ENCODE results near the gene USE1. TPM values are rescaled to one million over a fixed set of nuclear protein-coding genes. Genes with fewer than 3 reads are reported as not detected.

Gene USE1
- total RNA-seq, 1 experiment from 2014 or later: 39.8 TPM

- Histone ChIP-seq H3K4me2 (ENCODE audit: low read depth, low read length, poor library complexity, severe bottlenecking) (peak overlapping the region; percentile 75), H3K27ac (ENCODE audit: low read length) (peak overlapping the region; percentile 93), H3K4me1 (ENCODE audit: low read length) (peaks cover 23% of the 10 kb centered on the region), H3K9me2 (replicated peaks; ENCODE audit: insufficient read depth, low read length) (no peaks in the 10 kb centered on the region), H4K20me1 (ENCODE audit: insufficient read depth, low read depth, low read length) (no peaks in the 10 kb centered on the region), H3K4me3 (ENCODE audit: low read length) (peak overlapping the region; percentile 40), H2AFZ (ENCODE audit: low read length) (no peak overlapping the region), H3K9ac (ENCODE audit: low read length) (peak overlapping the region; percentile 59), H3K36me3 (ENCODE audit: insufficient read depth, low read length) (no peaks in the 10 kb centered on the region), H3K9me3 (ENCODE audit: low read length) (no peaks in the 10 kb centered on the region), H3K79me2 (ENCODE audit: low read length) (peaks cover 17% of the 10 kb centered on the region), H3K27me3 (ENCODE audit: low read length) (no peaks in the 10 kb centered on the region)
- DNase-seq: no peak
Observed at GRCh38 chr19:17266026-17266425, 50.9 kb downstream of the USE1 start.

- Histone ChIP-seq H3K4me1 (ENCODE audit: low read length) (peaks cover 21% of the 10 kb centered on the region), H3K9me2 (replicated peaks; ENCODE audit: insufficient read depth, low read length) (no peaks in the 10 kb centered on the region), H3K4me3 (ENCODE audit: low read length) (peak overlapping the region; percentile 40; the same call in 1 of the 2 replicates), H3K9ac (ENCODE audit: low read length) (peak overlapping the region; percentile 59), H3K36me3 (ENCODE audit: insufficient read depth, low read length) (peaks cover 4% of the 10 kb centered on the region; the same call in 1 of the 2 replicates), H3K27ac (ENCODE audit: low read length) (peak overlapping the region; percentile 93), H4K20me1 (ENCODE audit: insufficient read depth, low read depth, low read length) (no peaks in the 10 kb centered on the region), H3K4me2 (ENCODE audit: low read depth, low read length, poor library complexity, severe bottlenecking) (peak overlapping the region; percentile 75), H3K9me3 (ENCODE audit: low read length) (no peaks in the 10 kb centered on the region), H2AFZ (ENCODE audit: low read length) (no peak overlapping the region), H3K79me2 (ENCODE audit: low read length) (peaks cover 17% of the 10 kb centered on the region), H3K27me3 (ENCODE audit: low read length) (no peaks in the 10 kb centered on the region)
- DNase-seq: no peak
Observed at GRCh38 chr19:17266589-17266974, 51.4 kb downstream of the USE1 start.

GRCh38 chr19:17266975-17267788 is 52.0 kb downstream of the USE1 start, which contains the start of gene BABAM1:
BABAM1 (plus strand) TSS chr19:17267443; CDS start chr19:17268807, 1,364 bp downstream.
- peaks cover 17% of the 10 kb centered on the region for H3K79me2 ChIP-seq (ENCODE audit: low read length)
- H3K9me2 ChIP-seq (replicated peaks; ENCODE audit: insufficient read depth, low read length): no peaks in the 10 kb centered on the region
- H3K36me3 ChIP-seq (ENCODE audit: insufficient read depth, low read length): peaks cover 4% of the 10 kb centered on the region; the same call in 1 of the 2 replicates
- peak within 1 kb of the TSS; percentile 33; the same call in 1 of the 2 replicates for H2AFZ ChIP-seq (ENCODE audit: low read length)
- peak; percentile 99 for DNase-seq
- H3K9ac ChIP-seq (ENCODE audit: low read length): peak within 1 kb of the TSS; percentile 82
- H3K4me3 ChIP-seq (ENCODE audit: low read length): peak within 1 kb of the TSS; percentile 93
- peak within 1 kb of the TSS; percentile 93 for H3K27ac ChIP-seq (ENCODE audit: low read length)
- no peaks in the 10 kb centered on the region for H4K20me1 ChIP-seq (ENCODE audit: insufficient read depth, low read depth, low read length)
- peak within 1 kb of the TSS; percentile 75 for H3K4me2 ChIP-seq (ENCODE audit: low read depth, low read length, poor library complexity, severe bottlenecking)
- H3K9me3 ChIP-seq (ENCODE audit: low read length): no peaks in the 10 kb centered on the region
- H3K27me3 ChIP-seq (ENCODE audit: low read length): no peaks in the 10 kb centered on the region
- peaks cover 21% of the 10 kb centered on the region for H3K4me1 ChIP-seq (ENCODE audit: low read length)

GRCh38 chr19:17268754-17269153 is 53.6 kb downstream of the USE1 start:
- Histone ChIP-seq H3K4me3 (ENCODE audit: low read length) (peak overlapping the region; percentile 93), H3K4me1 (ENCODE audit: low read length) (peaks cover 21% of the 10 kb centered on the region), H3K27me3 (ENCODE audit: low read length) (no peaks in the 10 kb centered on the region), H3K79me2 (ENCODE audit: low read length) (peaks cover 17% of the 10 kb centered on the region), H3K4me2 (ENCODE audit: low read depth, low read length, poor library complexity, severe bottlenecking) (peak overlapping the region; percentile 71), H3K27ac (ENCODE audit: low read length) (no peak overlapping the region), H3K9me3 (ENCODE audit: low read length) (no peaks in the 10 kb centered on the region), H3K9me2 (replicated peaks; ENCODE audit: insufficient read depth, low read length) (no peaks in the 10 kb centered on the region), H3K36me3 (ENCODE audit: insufficient read depth, low read length) (peaks cover 4% of the 10 kb centered on the region; the same call in 1 of the 2 replicates), H2AFZ (ENCODE audit: low read length) (no peak overlapping the region), H4K20me1 (ENCODE audit: insufficient read depth, low read depth, low read length) (no peaks in the 10 kb centered on the region), H3K9ac (ENCODE audit: low read length) (peak overlapping the region; percentile 82)
- no peak for DNase-seq

Other genes starting within 250 kb of the USE1 start
- gene CPAMD8, start 188.5 kb upstream of the USE1 start, total RNA-seq (2014; rRNA removed; shearing (Covaris generic); ENCODE audit: low replicate concordance): not detected in 2 replicates
- 17.6 and 20.4 TPM in 2 replicates for gene HAUS8, start 139.9 kb upstream of the USE1 start, total RNA-seq (2014; rRNA removed; shearing (Covaris generic); ENCODE audit: low replicate concordance)
- gene MYO9B, start 139.6 kb upstream of the USE1 start, total RNA-seq (2014; rRNA removed; shearing (Covaris generic); ENCODE audit: low replicate concordance): 80.1 and 114 TPM in 2 replicates
- 6.2 and 13.0 TPM in 2 replicates for gene OCEL1, start 10.9 kb downstream of the USE1 start, total RNA-seq (2014; rRNA removed; shearing (Covaris generic); ENCODE audit: low replicate concordance)
- gene NR2F6, start 30.6 kb downstream of the USE1 start, total RNA-seq (2014; rRNA removed; shearing (Covaris generic); ENCODE audit: low replicate concordance): 8.6 and 20.3 TPM in 2 replicates
- 0.25 TPM in 1 of 2 replicates, not detected in the other for gene USHBP1, start 49.4 kb downstream of the USE1 start, total RNA-seq (2014; rRNA removed; shearing (Covaris generic); ENCODE audit: low replicate concordance)
- gene BABAM1, start 52.1 kb downstream of the USE1 start, total RNA-seq (2014; rRNA removed; shearing (Covaris generic); ENCODE audit: low replicate concordance): 83.9 and 84.7 TPM in 2 replicates
- gene ANKLE1, start 66.5 kb downstream of the USE1 start, total RNA-seq (2014; rRNA removed; shearing (Covaris generic); ENCODE audit: low replicate concordance): 19.6 and 29.4 TPM in 2 replicates
- gene ABHD8, start 88.1 kb downstream of the USE1 start, total RNA-seq (2014; rRNA removed; shearing (Covaris generic); ENCODE audit: low replicate concordance): 0.37 and 2.0 TPM in 2 replicates
- gene MRPL34, start 90.5 kb downstream of the USE1 start, total RNA-seq (2014; rRNA removed; shearing (Covaris generic); ENCODE audit: low replicate concordance): 34.0 and 68.6 TPM in 2 replicates
- 24.4 and 33.0 TPM in 2 replicates for gene DDA1, start 94.2 kb downstream of the USE1 start, total RNA-seq (2014; rRNA removed; shearing (Covaris generic); ENCODE audit: low replicate concordance)
- 0.82 and 2.3 TPM in 2 replicates for gene ANO8, start 119.5 kb downstream of the USE1 start, total RNA-seq (2014; rRNA removed; shearing (Covaris generic); ENCODE audit: low replicate concordance)
- gene GTPBP3, start 122.2 kb downstream of the USE1 start, total RNA-seq (2014; rRNA removed; shearing (Covaris generic); ENCODE audit: low replicate concordance): 29.3 and 88.1 TPM in 2 replicates
- gene PLVAP, start 162.0 kb downstream of the USE1 start, total RNA-seq (2014; rRNA removed; shearing (Covaris generic); ENCODE audit: low replicate concordance): 0.22 and 0.41 TPM in 2 replicates
- 4.1 and 9.3 TPM in 2 replicates for gene CCDC194, start 178.8 kb downstream of the USE1 start, total RNA-seq (2014; rRNA removed; shearing (Covaris generic); ENCODE audit: low replicate concordance)
- 56.2 and 156 TPM in 2 replicates for gene BST2, start 190.3 kb downstream of the USE1 start, total RNA-seq (2014; rRNA removed; shearing (Covaris generic); ENCODE audit: low replicate concordance)
- gene MVB12A, start 204.7 kb downstream of the USE1 start, total RNA-seq (2014; rRNA removed; shearing (Covaris generic); ENCODE audit: low replicate concordance): 44.7 and 55.2 TPM in 2 replicates
- not detected in 2 replicates for gene TMEM221, start 233.3 kb downstream of the USE1 start, total RNA-seq (2014; rRNA removed; shearing (Covaris generic); ENCODE audit: low replicate concordance)
- not detected in 2 replicates for gene NXNL1, start 245.6 kb downstream of the USE1 start, total RNA-seq (2014; rRNA removed; shearing (Covaris generic); ENCODE audit: low replicate concordance)

All from Karpas-422 (cell line).